ENCODE measurements around the gene IFI6. TPM values are rescaled to one million over a fixed set of nuclear protein-coding genes. Genes with fewer than 3 reads are reported as not detected.

The IFI6 gene
- total RNA-seq, 1 experiment from 2014 or later = 8.6 TPM

- CTCF ChIA-PET = no interaction called here
- no TSS peak for BruUV-seq (replicated peaks)
Observed at GRCh38 chr1:27655151-27655937, 16.6 kb downstream of the IFI6 start.

GRCh38 chr1:27652111-27652864 is 19.7 kb downstream of the IFI6 start:
- Histone ChIP-seq H3K4me1 (replicated peaks; ENCODE audit: insufficient read depth) (peaks cover 14% of the 10 kb centered on the region), H3F3A (ENCODE audit: insufficient read depth, low read depth) (0 out of 2 replicates have a peak, but pooled peaks cover 5% of the 10 kb centered on the region), H2AFZ (no peak overlapping the region), H3K9me2 (ENCODE audit: insufficient read depth) (no peaks in the 10 kb centered on the region), H3K4me2 (no peak overlapping the region), H4K20me1 (ENCODE audit: insufficient read depth) (no peaks in the 10 kb centered on the region), H3K27me3 (ENCODE audit: insufficient read depth, low read depth) (no peaks in the 10 kb centered on the region), H3K9me3 (ENCODE audit: insufficient read depth, low read depth) (no peaks in the 10 kb centered on the region), H3K4me3 (no peak overlapping the region), H3K27ac (no peak overlapping the region), H3K36me3 (ENCODE audit: low read depth) (no peaks in the 10 kb centered on the region), H3K79me2 (ENCODE audit: low read depth) (no peaks in the 10 kb centered on the region)
- no peak for TF ChIP-seq CTCF (conservative IDR thresholded peaks at IDR 0.05)
- no peak for TF ChIP-seq EZH2 (IDR thresholded peaks at IDR 0.05; ENCODE audit: low read depth)
- BruUV-seq (replicated peaks) = no TSS peak
- intact Hi-C loops (cut with micrococcal nuclease; ENCODE audit: unreplicated experiment) = no loop called here
- DNase-seq = no peak
- ChIA-PET CTCF (no interaction called here), POLR2A (ENCODE audit: unreplicated experiment) (no interaction called here)

More at GRCh38 chr1:27655151-27655937, 16.6 kb downstream of the IFI6 start:
- intact Hi-C loops (cut with micrococcal nuclease; ENCODE audit: unreplicated experiment) = no loop called here
- Histone ChIP-seq H3K4me2 (no peak overlapping the region), H3K4me3 (no peak overlapping the region), H3K9me2 (ENCODE audit: insufficient read depth) (no peaks in the 10 kb centered on the region), H3K4me1 (replicated peaks; ENCODE audit: insufficient read depth) (peaks cover 19% of the 10 kb centered on the region), H3K36me3 (ENCODE audit: low read depth) (no peaks in the 10 kb centered on the region), H3K27ac (no peak overlapping the region), H3F3A (ENCODE audit: insufficient read depth, low read depth) (peaks cover 14% of the 10 kb centered on the region; the same call in 1 of the 2 replicates), H3K9me3 (ENCODE audit: insufficient read depth, low read depth) (no peaks in the 10 kb centered on the region), H4K20me1 (ENCODE audit: insufficient read depth) (no peaks in the 10 kb centered on the region), H3K79me2 (ENCODE audit: low read depth) (no peaks in the 10 kb centered on the region), H2AFZ (no peak overlapping the region), H3K27me3 (ENCODE audit: insufficient read depth, low read depth) (no peaks in the 10 kb centered on the region)
- POLR2A ChIA-PET (ENCODE audit: unreplicated experiment) = no interaction called here
- TF ChIP-seq EZH2 (IDR thresholded peaks at IDR 0.05; ENCODE audit: low read depth) (no peak), CTCF (conservative IDR thresholded peaks at IDR 0.05) (no peak)
- DNase-seq = no peak

- peak overlapping the region; percentile 57; the same call in 1 of the 2 replicates for H2AFZ ChIP-seq
- BruUV-seq (replicated peaks) = no TSS peak
Observed at GRCh38 chr1:27650539-27651175, 21.3 kb downstream of the IFI6 start.

More at GRCh38 chr1:27650539-27651175, 21.3 kb downstream of the IFI6 start:
- H3K4me1 ChIP-seq (replicated peaks; ENCODE audit: insufficient read depth) = peaks cover 14% of the 10 kb centered on the region
- intact Hi-C loops (cut with micrococcal nuclease; ENCODE audit: unreplicated experiment) = no loop called here
- H3K4me2 ChIP-seq = peak overlapping the region; percentile 49
- H3F3A ChIP-seq (ENCODE audit: insufficient read depth, low read depth) = 0 out of 2 replicates have a peak, but pooled peaks cover 5% of the 10 kb centered on the region
- peak; percentile 64 to 73 for DNase-seq
- H3K9me2 ChIP-seq (ENCODE audit: insufficient read depth) = no peaks in the 10 kb centered on the region
- no peaks in the 10 kb centered on the region for H3K36me3 ChIP-seq (ENCODE audit: low read depth)
- H3K79me2 ChIP-seq (ENCODE audit: low read depth) = no peaks in the 10 kb centered on the region
- POLR2A ChIA-PET (ENCODE audit: unreplicated experiment) = interaction anchor here (0.6 kb wide), 1 partner anchor 84 kb away, joined by 6 read pairs; no protein-coding TSS in a partner anchor
- H3K27ac ChIP-seq = no peak overlapping the region
- TF ChIP-seq EZH2 (IDR thresholded peaks at IDR 0.05; ENCODE audit: low read depth) = no peak
- no peak for TF ChIP-seq CTCF (conservative IDR thresholded peaks at IDR 0.05)
- H3K27me3 ChIP-seq (ENCODE audit: insufficient read depth, low read depth) = no peaks in the 10 kb centered on the region
- H4K20me1 ChIP-seq (ENCODE audit: insufficient read depth) = no peaks in the 10 kb centered on the region
- CTCF ChIA-PET = interaction anchor here (0.7 to 0.9 kb wide), 2 partner anchors 93 to 693 kb away, joined by 3 to 9 read pairs; no protein-coding TSS in a partner anchor
- H3K9me3 ChIP-seq (ENCODE audit: insufficient read depth, low read depth) = no peaks in the 10 kb centered on the region
- H3K4me3 ChIP-seq = no peak overlapping the region

All from PC-9 (cell line).